ENCODE data around the gene PGGHG.
"Not testable (repeated sequence)": the region's sequence is repeated elsewhere in the genome, so short reads cannot be mapped to it uniquely, and the experiment has no call there.

Gene PGGHG

DNA sequence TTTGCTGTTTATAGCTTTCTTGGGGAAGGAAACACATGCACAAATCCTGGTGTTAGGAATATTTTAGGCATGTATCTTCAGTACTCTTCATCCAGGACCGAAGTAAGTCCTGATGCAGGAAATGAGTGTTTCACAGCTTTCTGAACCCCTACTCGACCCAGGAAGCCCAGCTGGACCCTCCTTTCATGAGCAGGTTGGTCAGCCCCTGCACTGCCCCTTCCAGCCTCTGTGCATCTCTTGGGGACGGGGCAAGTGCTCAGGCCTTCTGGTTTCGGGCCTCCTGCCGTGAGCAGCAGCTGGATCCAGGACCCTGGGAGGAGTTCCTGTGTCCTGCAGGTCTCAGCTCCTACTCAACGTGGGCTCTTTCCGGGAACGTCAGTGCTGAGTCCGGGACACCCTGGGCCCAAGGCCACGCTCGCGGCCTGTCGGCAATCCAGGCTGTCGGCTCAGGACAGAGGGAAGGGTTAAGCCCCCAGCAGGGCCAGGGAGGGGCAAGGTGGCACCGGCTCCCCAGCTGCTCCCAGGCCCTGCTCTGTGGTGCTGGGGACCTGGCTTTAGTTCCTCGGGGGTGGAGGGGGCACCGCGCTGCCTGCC lies 21.1 kb downstream of the PGGHG start:
- H3K36me3 ChIP-seq (ENCODE audit: control insufficient read depth in 4 of 4, insufficient read depth in 4 of 4, low read length in 3 of 4); H3K9me3 ChIP-seq (ENCODE audit: control extremely low read depth in 1 of 5, control insufficient read depth in 4 of 5, insufficient read depth in 2 of 5, low read depth in 1 of 5, low read length in 4 of 5); H3K27me3 ChIP-seq (replicated peaks in 2 of 5; ENCODE audit: control insufficient read depth in 4 of 5, insufficient read depth in 5 of 5, low read length in 4 of 5); POLR2A ChIA-PET; DNase-seq: not testable (repeated sequence)
- H3K4me1 ChIP-seq (ENCODE audit: control extremely low read depth in 1 of 4, control insufficient read depth in 4 of 4, insufficient read depth in 4 of 4, low read length in 3 of 4) = peaks cover 10 to 80% (median 68%) of the 10 kb centered on the region in 4 experiments
- CTCF ChIA-PET = interaction anchor here (1.2 to 1.9 kb wide), 5 partner anchors 17 to 87 kb away, joined by 3 to 7 read pairs (median 4); no protein-coding TSS in a partner anchor
- peak overlapping the region in 5 of 7 experiments; percentile 46 to 80 (median 66) for H3K4me3 ChIP-seq (ENCODE audit: control insufficient read depth in 1 of 7, extremely low read depth in 1 of 7, insufficient read depth in 4 of 7, low read depth in 2 of 7, low read length in 6 of 7)
- H3K27ac ChIP-seq (ENCODE audit: insufficient read depth in 1 of 2, low read depth in 1 of 2, low read length in 2 of 2, poor library complexity in 1 of 2, severe bottlenecking in 2 of 2) = peak overlapping the region in 1 of 2 experiments; percentile 73
- 39% methylated on average over 2 of the region's 18 CpGs for WGBS (ENCODE audit: insufficient coverage)

DNA sequence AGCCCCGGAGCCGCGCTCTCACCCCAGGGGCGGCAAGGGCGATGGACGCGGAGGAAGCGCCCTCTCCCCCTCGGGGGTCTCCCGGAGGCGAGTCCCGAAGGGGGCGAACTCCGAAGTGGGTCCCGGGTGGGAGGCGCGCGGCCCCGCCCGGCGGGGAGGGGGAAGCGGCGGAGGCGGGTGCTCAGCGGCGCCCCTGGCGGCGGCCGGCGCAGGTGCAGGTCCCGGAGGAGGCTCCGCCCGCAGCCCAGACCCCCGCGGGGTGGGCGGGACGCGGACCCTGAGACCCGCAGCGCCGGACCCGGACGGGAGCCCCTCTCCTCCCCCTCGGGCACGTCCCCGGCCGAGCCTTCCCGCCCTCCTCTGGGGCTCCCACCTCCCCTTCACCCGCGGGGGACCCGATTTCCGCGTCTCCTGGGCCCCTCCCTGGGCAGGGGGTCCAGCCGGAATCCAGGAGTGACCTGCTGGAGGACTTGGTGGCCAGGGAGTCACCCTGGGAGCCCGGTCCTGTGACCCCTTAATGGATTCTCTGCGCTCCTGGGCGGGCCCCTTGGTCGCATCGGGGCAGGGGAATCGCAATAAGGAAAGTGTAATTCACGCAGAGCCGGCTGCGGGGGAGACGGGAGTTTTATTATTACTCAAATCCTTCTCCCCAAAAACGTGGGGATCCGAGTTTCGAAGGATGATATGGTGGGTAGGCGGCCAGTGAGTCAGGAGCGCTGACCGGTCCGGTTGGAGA lies 22.3 kb downstream of the PGGHG start:
- POLR2A ChIA-PET; H3K9me3 ChIP-seq (ENCODE audit: control extremely low read depth in 1 of 5, control insufficient read depth in 4 of 5, insufficient read depth in 2 of 5, low read depth in 1 of 5, low read length in 4 of 5); H3K36me3 ChIP-seq (ENCODE audit: control insufficient read depth in 4 of 4, insufficient read depth in 4 of 4, low read length in 3 of 4); DNase-seq: not testable (repeated sequence)
- Histone ChIP-seq H3K4me1 (ENCODE audit: control extremely low read depth in 1 of 4, control insufficient read depth in 4 of 4, insufficient read depth in 4 of 4, low read length in 3 of 4) (peaks cover 10 to 80% (median 72%) of the 10 kb centered on the region in 4 experiments), H3K4me3 (ENCODE audit: control insufficient read depth in 1 of 7, extremely low read depth in 1 of 7, insufficient read depth in 4 of 7, low read depth in 2 of 7, low read length in 6 of 7) (peak overlapping the region in 5 of 7 experiments; percentile 22 to 61 (median 29)), H3K27me3 (replicated peaks in 2 of 5; ENCODE audit: control insufficient read depth in 4 of 5, insufficient read depth in 5 of 5, low read length in 4 of 5) (peaks cover 0 to 10% (median 0%) of the 10 kb centered on the region in 5 experiments), H3K27ac (ENCODE audit: insufficient read depth in 1 of 2, low read depth in 1 of 2, low read length in 2 of 2, poor library complexity in 1 of 2, severe bottlenecking in 2 of 2) (peak overlapping the region in 1 of 2 experiments; percentile 34)
- no CpG with 5 or more reads among the region's 71 CpGs for WGBS (ENCODE audit: insufficient coverage)
- CTCF ChIA-PET = interaction anchor here (1.8 kb wide), 1 partner anchor 38 kb away, joined by 5 read pairs; no protein-coding TSS in a partner anchor

DNA sequence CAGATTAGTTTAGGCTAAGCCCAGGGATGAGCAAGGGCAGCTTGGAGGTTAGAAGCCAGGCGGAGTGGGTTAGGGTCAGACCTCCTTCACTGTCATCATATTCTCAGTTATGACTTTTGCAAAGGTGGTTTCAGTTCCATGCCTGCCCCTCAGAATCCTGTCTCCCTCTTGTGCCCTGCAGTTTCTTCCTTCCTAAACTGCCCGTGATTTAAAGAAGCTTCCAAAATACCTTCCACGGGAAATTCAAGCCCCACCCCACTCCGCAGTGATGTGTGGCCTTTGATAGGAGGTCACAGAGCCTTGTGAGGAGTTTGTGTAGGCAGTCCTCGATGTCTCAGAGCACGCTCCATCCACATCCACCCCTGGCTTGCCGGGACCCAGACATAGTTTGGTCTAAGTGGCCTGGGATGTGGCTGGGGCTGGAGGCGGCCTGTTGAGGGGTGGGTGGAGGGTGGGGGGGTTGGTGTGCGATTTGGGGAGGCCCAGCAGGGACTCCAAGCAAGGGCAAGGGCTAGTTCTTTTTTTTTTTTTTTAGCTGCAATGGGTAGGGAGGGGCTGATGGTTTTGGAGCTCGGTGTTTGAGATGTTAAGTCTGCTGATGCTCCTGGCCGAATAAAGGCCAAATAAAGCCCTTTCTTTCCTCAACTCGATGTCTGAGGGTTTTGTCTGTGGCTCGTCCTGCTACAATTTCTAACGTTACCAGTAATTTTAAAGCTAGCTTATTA lies 23.3 kb downstream of the PGGHG start:
- DNase-seq = no peak
- 66% methylated on average over 6 of the region's 14 CpGs for WGBS (ENCODE audit: insufficient coverage)
- Histone ChIP-seq H3K9me3 (ENCODE audit: control extremely low read depth in 1 of 5, control insufficient read depth in 4 of 5, insufficient read depth in 2 of 5, low read depth in 1 of 5, low read length in 4 of 5) (no peaks in the 10 kb centered on the region), H3K4me3 (ENCODE audit: control insufficient read depth in 1 of 7, extremely low read depth in 1 of 7, insufficient read depth in 4 of 7, low read depth in 2 of 7, low read length in 6 of 7) (peak overlapping the region in 2 of 7 experiments; percentile 10 to 61), H3K27ac (ENCODE audit: insufficient read depth in 1 of 2, low read depth in 1 of 2, low read length in 2 of 2, poor library complexity in 1 of 2, severe bottlenecking in 2 of 2) (peak overlapping the region in 1 of 2 experiments; percentile 82), H3K27me3 (replicated peaks in 2 of 5; ENCODE audit: control insufficient read depth in 4 of 5, insufficient read depth in 5 of 5, low read length in 4 of 5) (peaks cover 0 to 19% (median 0%) of the 10 kb centered on the region in 5 experiments), H3K36me3 (ENCODE audit: control insufficient read depth in 4 of 4, insufficient read depth in 4 of 4, low read length in 3 of 4) (peaks cover 0 to 6% (median 2%) of the 10 kb centered on the region in 4 experiments), H3K4me1 (ENCODE audit: control extremely low read depth in 1 of 4, control insufficient read depth in 4 of 4, insufficient read depth in 4 of 4, low read length in 3 of 4) (peaks cover 10 to 73% (median 70%) of the 10 kb centered on the region in 4 experiments)
- ChIA-PET POLR2A (interaction anchor here (0.6 kb wide), 1 partner anchor 44 kb away, joined by 3 read pairs; no protein-coding TSS in a partner anchor), CTCF (interaction anchor here (1.0 to 1.8 kb wide), 3 partner anchors 13 to 37 kb away, joined by 3 to 5 read pairs (median 4); partner anchors contain the start of gene IFITM5)

DNA sequence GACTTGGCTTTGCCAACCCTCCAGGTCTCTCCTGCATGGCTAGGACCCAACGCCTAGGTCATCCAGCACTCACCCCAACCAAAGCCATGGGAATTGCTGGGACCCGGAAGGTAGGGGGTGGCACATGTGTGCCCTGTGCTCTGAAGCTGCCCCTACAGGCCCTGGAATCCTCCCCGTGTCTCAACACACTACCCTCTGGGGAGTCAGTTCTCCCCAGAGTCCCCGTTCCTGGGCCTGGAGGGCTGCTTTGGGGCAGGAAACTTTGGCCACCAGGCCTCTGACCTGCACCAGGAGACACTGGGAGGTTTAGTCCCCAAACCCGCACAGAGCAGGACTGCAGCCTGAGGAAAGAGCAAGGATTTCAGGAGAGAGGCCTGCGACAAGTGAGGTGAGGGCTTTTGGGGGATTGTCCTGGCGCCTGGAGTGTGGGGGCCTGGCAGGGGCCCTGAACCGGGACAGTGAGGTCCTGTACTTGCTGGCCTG lies 24.4 kb downstream of the PGGHG start:
- ChIA-PET CTCF (interaction anchor here (1.0 to 1.8 kb wide), 3 partner anchors 14 to 36 kb away, joined by 3 to 5 read pairs (median 4); partner anchors contain the start of gene IFITM5), POLR2A (no interaction called here)
- Histone ChIP-seq H3K27me3 (replicated peaks in 2 of 5; ENCODE audit: control insufficient read depth in 4 of 5, insufficient read depth in 5 of 5, low read length in 4 of 5) (peaks cover 0 to 21% (median 0%) of the 10 kb centered on the region in 5 experiments), H3K27ac (ENCODE audit: insufficient read depth in 1 of 2, low read depth in 1 of 2, low read length in 2 of 2, poor library complexity in 1 of 2, severe bottlenecking in 2 of 2) (peak overlapping the region; percentile 30 to 82), H3K4me3 (ENCODE audit: control insufficient read depth in 1 of 7, extremely low read depth in 1 of 7, insufficient read depth in 4 of 7, low read depth in 2 of 7, low read length in 6 of 7) (peak overlapping the region in 6 of 7 experiments; percentile 32 to 79 (median 62)), H3K9me3 (ENCODE audit: control extremely low read depth in 1 of 5, control insufficient read depth in 4 of 5, insufficient read depth in 2 of 5, low read depth in 1 of 5, low read length in 4 of 5) (no peaks in the 10 kb centered on the region), H3K36me3 (ENCODE audit: control insufficient read depth in 4 of 4, insufficient read depth in 4 of 4, low read length in 3 of 4) (peaks cover 0 to 10% (median 2%) of the 10 kb centered on the region in 4 experiments), H3K4me1 (ENCODE audit: control extremely low read depth in 1 of 4, control insufficient read depth in 4 of 4, insufficient read depth in 4 of 4, low read length in 3 of 4) (peaks cover 10 to 73% (median 64%) of the 10 kb centered on the region in 4 experiments)
- DNase-seq = no peak
- 62% methylated on average over 5 of the region's 8 CpGs for WGBS (ENCODE audit: insufficient coverage)

DNA sequence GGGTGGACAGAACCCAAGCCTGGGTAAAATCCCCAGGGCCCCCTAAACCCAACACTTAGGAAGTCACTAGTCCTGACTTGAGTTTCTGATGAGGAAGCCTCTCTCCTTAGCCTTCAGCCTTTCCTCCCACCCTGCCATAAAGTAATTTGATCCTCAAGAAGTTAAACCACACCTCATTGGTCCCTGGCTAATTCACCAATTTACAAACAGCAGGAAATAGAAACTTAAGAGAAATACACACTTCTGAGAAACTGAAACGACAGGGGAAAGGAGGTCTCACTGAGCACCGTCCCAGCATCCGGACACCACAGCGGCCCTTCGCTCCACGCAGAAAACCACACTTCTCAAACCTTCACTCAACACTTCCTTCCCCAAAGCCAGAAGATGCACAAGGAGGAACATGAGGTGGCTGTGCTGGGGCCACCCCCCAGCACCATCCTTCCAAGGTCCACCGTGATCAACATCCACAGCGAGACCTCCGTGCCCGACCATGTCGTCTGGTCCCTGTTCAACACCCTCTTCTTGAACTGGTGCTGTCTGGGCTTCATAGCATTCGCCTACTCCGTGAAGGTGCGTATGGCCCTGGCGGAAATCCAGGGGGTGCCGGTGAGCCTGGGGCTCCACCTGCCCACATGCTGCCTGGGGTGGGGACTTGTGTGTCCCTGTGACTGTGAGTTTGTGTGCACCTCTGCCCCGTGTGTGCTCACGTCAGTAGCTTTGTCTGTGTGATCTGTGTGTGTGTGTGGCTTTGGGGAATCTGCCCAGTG lies 25.0 kb downstream of the PGGHG start, which contains the start of gene IFITM1:
TSS of gene IFITM1 (plus strand) at position 254 of the 767 bp plus-strand sequence. CDS start at position 385, 131 bp downstream.
- ChIA-PET POLR2A (no interaction called here), CTCF (interaction anchor here (2.7 kb wide), 1 partner anchor 41 kb away, joined by 7 read pairs; no protein-coding TSS in a partner anchor)
- H3K27ac ChIP-seq (ENCODE audit: insufficient read depth in 1 of 2, low read depth in 1 of 2, low read length in 2 of 2, poor library complexity in 1 of 2, severe bottlenecking in 2 of 2) = peak within 1 kb of the TSS; percentile 30 to 82
- H3K27me3 ChIP-seq (replicated peaks in 2 of 5; ENCODE audit: control insufficient read depth in 4 of 5, insufficient read depth in 5 of 5, low read length in 4 of 5) = peaks cover 0 to 21% (median 0%) of the 10 kb centered on the region in 5 experiments
- peak; percentile 46 to 79 (median 77) for DNase-seq
- WGBS (ENCODE audit: insufficient coverage) = 3% methylated on average over 13 of the region's 18 CpGs
- peaks cover 0 to 10% (median 2%) of the 10 kb centered on the region in 4 experiments for H3K36me3 ChIP-seq (ENCODE audit: control insufficient read depth in 4 of 4, insufficient read depth in 4 of 4, low read length in 3 of 4)
- peaks cover 10 to 71% (median 60%) of the 10 kb centered on the region in 4 experiments for H3K4me1 ChIP-seq (ENCODE audit: control extremely low read depth in 1 of 4, control insufficient read depth in 4 of 4, insufficient read depth in 4 of 4, low read length in 3 of 4)
- peak within 1 kb of the TSS in 6 of 7 experiments; percentile 50 to 79 (median 62) for H3K4me3 ChIP-seq (ENCODE audit: control insufficient read depth in 1 of 7, extremely low read depth in 1 of 7, insufficient read depth in 4 of 7, low read depth in 2 of 7, low read length in 6 of 7)
- H3K9me3 ChIP-seq (ENCODE audit: control extremely low read depth in 1 of 5, control insufficient read depth in 4 of 5, insufficient read depth in 2 of 5, low read depth in 1 of 5, low read length in 4 of 5) = no peaks in the 10 kb centered on the region

DNA sequence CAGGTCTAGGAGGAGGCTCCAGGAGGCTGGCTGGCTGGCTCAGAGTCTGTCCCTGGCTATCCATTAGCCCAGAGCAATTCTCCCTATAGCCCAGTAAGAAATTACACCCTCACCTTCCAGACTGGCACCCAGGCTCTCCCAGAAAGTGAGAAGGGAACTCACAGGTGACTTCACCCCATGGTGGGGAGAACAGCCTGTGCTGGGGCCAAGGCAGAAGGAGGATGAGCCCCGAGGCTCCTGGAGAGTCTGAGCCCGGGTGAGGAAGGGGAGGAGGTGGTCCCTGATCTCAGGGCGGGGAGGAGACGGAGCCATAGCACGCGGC lies 25.6 kb downstream of the PGGHG start:
- WGBS (ENCODE audit: insufficient coverage) = no CpG with 5 or more reads among the region's 6 CpGs
- Histone ChIP-seq H3K4me3 (ENCODE audit: control insufficient read depth in 1 of 7, extremely low read depth in 1 of 7, insufficient read depth in 4 of 7, low read depth in 2 of 7, low read length in 6 of 7) (peak overlapping the region in 6 of 7 experiments; percentile 31 to 79 (median 62)), H3K27ac (ENCODE audit: insufficient read depth in 1 of 2, low read depth in 1 of 2, low read length in 2 of 2, poor library complexity in 1 of 2, severe bottlenecking in 2 of 2) (peak overlapping the region in 1 of 2 experiments; percentile 82), H3K36me3 (ENCODE audit: control insufficient read depth in 4 of 4, insufficient read depth in 4 of 4, low read length in 3 of 4) (peaks cover 0 to 10% (median 2%) of the 10 kb centered on the region in 4 experiments), H3K27me3 (replicated peaks in 2 of 5; ENCODE audit: control insufficient read depth in 4 of 5, insufficient read depth in 5 of 5, low read length in 4 of 5) (peaks cover 0 to 21% (median 0%) of the 10 kb centered on the region in 5 experiments), H3K4me1 (ENCODE audit: control extremely low read depth in 1 of 4, control insufficient read depth in 4 of 4, insufficient read depth in 4 of 4, low read length in 3 of 4) (peaks cover 10 to 68% (median 58%) of the 10 kb centered on the region in 4 experiments)
- CTCF ChIA-PET = interaction anchor here (0.6 to 2.7 kb wide), 2 partner anchors 41 to 351 kb away, joined by 3 to 7 read pairs; no protein-coding TSS in a partner anchor
- H3K9me3 ChIP-seq (ENCODE audit: control extremely low read depth in 1 of 5, control insufficient read depth in 4 of 5, insufficient read depth in 2 of 5, low read depth in 1 of 5, low read length in 4 of 5); POLR2A ChIA-PET; DNase-seq: not testable (repeated sequence)
